OCI-LY1 (cell line): ENCODE data around the gene PRM1.

Experiments used
- H2AFZ ChIP-seq: fragments of 200-600 bp; sonication (generic), shearing (Covaris generic); 2 replicates; pipeline ENCODE4 v1.6.0; 2014; ENCODE audit warnings: antibody characterized with exemption, mild to moderate bottlenecking, low read length
- H3F3A ChIP-seq: fragments of 200-600 bp; sonication (generic), shearing (Covaris generic); 2 replicates; pipeline ENCODE4 v1.6.0; 2014; ENCODE audit warnings: mild to moderate bottlenecking, antibody characterized with exemption, low read length, moderate library complexity; ENCODE audit not compliant: insufficient read depth
- H3K27ac ChIP-seq: fragments of 200-600 bp; sonication (generic); 2 replicates; pipeline ENCODE4 v1.5.1; 2014; ENCODE audit warnings: low read length, mixed run types, mild to moderate bottlenecking, low read depth; ENCODE audit not compliant: poor library complexity, severe bottlenecking
- H3K27me3 ChIP-seq: fragments of 200-600 bp; sonication (generic); 2 replicates; pipeline ENCODE4 v1.6.0; 2014; ENCODE audit warnings: antibody characterized with exemption, mild to moderate bottlenecking, low read length, moderate library complexity; ENCODE audit not compliant: insufficient read depth
- H3K36me3 ChIP-seq: fragments of 200-600 bp; sonication (generic); 2 replicates; pipeline ENCODE4 v1.6.1; 2014; ENCODE audit warnings: mild to moderate bottlenecking, antibody characterized with exemption, low read length, moderate library complexity, mixed read lengths; ENCODE audit not compliant: insufficient read depth
- H3K4me1 ChIP-seq: fragments of 200-600 bp; sonication (generic); 2 replicates; pipeline ENCODE4 v1.5.1; 2014; ENCODE audit warnings: mild to moderate bottlenecking, low read length, moderate library complexity; ENCODE audit not compliant: insufficient read depth, severe bottlenecking
- H3K4me2 ChIP-seq: fragments of 200-600 bp; sonication (generic), shearing (Covaris generic); 2 replicates; pipeline ENCODE4 v1.6.1; 2014; ENCODE audit warnings: low read length
- H3K4me3 ChIP-seq: fragments of 200-600 bp; sonication (generic); 2 replicates; pipeline ENCODE4 v1.5.1; 2014; ENCODE audit warnings: low read length, low read depth, mild to moderate bottlenecking, mixed read lengths; ENCODE audit not compliant: poor library complexity, severe bottlenecking
- H3K79me2 ChIP-seq: fragments of 200-600 bp; shearing (Covaris generic); 2 replicates; pipeline ENCODE4 v1.6.1; 2016; ENCODE audit warnings: mixed run types, low read length, mixed read lengths; ENCODE audit not compliant: insufficient read depth
- H3K9ac ChIP-seq: fragments of 200-600 bp; sonication (generic), shearing (Covaris generic); 2 replicates; pipeline ENCODE4 v1.6.1; 2014; ENCODE audit warnings: mild to moderate bottlenecking, low read length, mixed read lengths
- H3K9me2 ChIP-seq: fragments of 200-600 bp; sonication (generic), shearing (Covaris generic); 2 replicates; pipeline ENCODE4 v1.6.1; 2014; ENCODE audit warnings: low read depth, mild to moderate bottlenecking, low read length, mixed read lengths
- H3K9me3 ChIP-seq: fragments of 200-600 bp; shearing (Covaris generic); 2 replicates; pipeline ENCODE4 v1.6.1; 2014; ENCODE audit warnings: low read length, mixed read lengths
- H4K20me1 ChIP-seq: fragments of 200-600 bp; sonication (generic), shearing (Covaris generic); 2 replicates; pipeline ENCODE4 v1.6.0; 2016; ENCODE audit warnings: mild to moderate bottlenecking, low read length; ENCODE audit not compliant: insufficient read depth
- CTCF ChIP-seq: fragments of 200-600 bp; sonication (generic), shearing (Covaris generic); IDR thresholded peaks from 2 replicates; pipeline ENCODE4 v1.5.1; 2017; ENCODE audit warnings: mild to moderate bottlenecking, antibody characterized with exemption, low read length, moderate library complexity, mixed read lengths
- EZH2 ChIP-seq: fragments of 200-600 bp; sonication (generic), shearing (Covaris generic); IDR thresholded peaks from 2 replicates; pipeline ENCODE4 v1.8.0; 2017; ENCODE audit warnings: borderline replicate concordance, mixed run types, mild to moderate bottlenecking, antibody characterized with exemption, low read length, moderate library complexity, mixed read lengths

The PRM1 gene

DNA sequence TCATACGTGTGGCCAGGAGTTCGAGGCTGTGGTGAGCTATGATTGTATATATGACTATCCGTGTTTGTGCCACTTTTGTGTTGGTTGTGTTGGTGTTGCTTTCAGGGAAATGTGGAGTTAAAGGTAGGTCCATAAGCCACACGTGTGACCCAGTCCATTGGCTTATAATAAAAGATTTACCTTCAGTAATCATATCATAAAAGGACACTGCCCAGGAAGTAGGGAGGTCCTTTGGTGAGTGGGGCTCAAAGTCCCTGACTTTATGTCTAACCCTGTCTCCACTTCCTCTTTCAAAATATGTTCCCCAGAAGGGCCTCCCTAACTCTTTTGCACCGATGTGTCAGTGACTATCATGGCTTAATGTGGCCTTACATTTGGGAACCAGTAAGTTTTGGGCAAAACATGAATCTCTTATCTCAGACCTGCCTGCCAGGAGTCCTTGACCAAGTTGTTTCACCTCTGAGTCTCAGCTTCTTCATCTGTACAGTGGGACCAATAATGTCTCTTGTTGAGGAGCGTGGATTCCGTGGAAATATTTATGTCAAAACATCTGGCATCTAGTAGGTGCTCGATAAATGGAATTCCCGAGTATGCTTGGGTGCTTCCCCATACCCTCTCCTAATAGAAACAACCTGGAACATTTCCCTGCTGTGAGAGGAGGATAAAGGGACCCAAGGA lies 16.8 kb downstream of the PRM1 start:
- Histone ChIP-seq H3K9me2 (no peaks in the 10 kb centered on the region), H3K4me1 (peaks cover 7% of the 10 kb centered on the region), H3K27ac (no peak overlapping the region), H3K36me3 (no peaks in the 10 kb centered on the region), H4K20me1 (no peaks in the 10 kb centered on the region), H3K27me3 (no peaks in the 10 kb centered on the region), H3K79me2 (no peaks in the 10 kb centered on the region), H3K9ac (no peak overlapping the region), H3F3A (no peaks in the 10 kb centered on the region), H3K4me3 (no peak overlapping the region), H3K4me2 (no peak overlapping the region), H3K9me3 (no peaks in the 10 kb centered on the region), H2AFZ (no peak overlapping the region)
- no peak for TF ChIP-seq EZH2
- TF ChIP-seq CTCF, result no peak

GRCh38 chr16:11263737-11264136 lies 17.4 kb downstream of the PRM1 start:
- no peak overlapping the region for H3K4me3 ChIP-seq
- no peak overlapping the region for H3K4me2 ChIP-seq
- no peak overlapping the region for H2AFZ ChIP-seq
- TF ChIP-seq CTCF (no peak), EZH2 (no peak)
- peaks cover 11% of the 10 kb centered on the region for H3K4me1 ChIP-seq
- H3K27me3 ChIP-seq, result no peaks in the 10 kb centered on the region
- no peak overlapping the region for H3K9ac ChIP-seq
- H3F3A ChIP-seq, result no peaks in the 10 kb centered on the region
- no peaks in the 10 kb centered on the region for H4K20me1 ChIP-seq
- H3K36me3 ChIP-seq, result no peaks in the 10 kb centered on the region
- H3K9me3 ChIP-seq, result no peaks in the 10 kb centered on the region
- H3K27ac ChIP-seq, result no peak overlapping the region
- no peaks in the 10 kb centered on the region for H3K79me2 ChIP-seq
- H3K9me2 ChIP-seq, result no peaks in the 10 kb centered on the region

GRCh38 chr16:11262915-11263314 lies 18.2 kb downstream of the PRM1 start:
- Histone ChIP-seq H3K79me2 (no peaks in the 10 kb centered on the region), H3F3A (no peaks in the 10 kb centered on the region), H3K36me3 (no peaks in the 10 kb centered on the region), H3K27ac (no peak overlapping the region), H3K4me3 (no peak overlapping the region), H4K20me1 (no peaks in the 10 kb centered on the region), H2AFZ (no peak overlapping the region), H3K9me2 (no peaks in the 10 kb centered on the region), H3K9me3 (no peaks in the 10 kb centered on the region), H3K4me2 (no peak overlapping the region), H3K9ac (no peak overlapping the region), H3K27me3 (no peaks in the 10 kb centered on the region), H3K4me1 (peaks cover 18% of the 10 kb centered on the region)
- TF ChIP-seq CTCF, result no peak
- TF ChIP-seq EZH2, result no peak
